GM04503 (cell line): ENCODE results near the gene KIR2DL3.
"Not testable (repeated sequence)": the region's sequence is repeated elsewhere in the genome, so short reads cannot be mapped to it uniquely, and the experiment has no call there.

Experiments used
- DNase-seq: peaks from one replicate; pipeline ENCODE4 v3.0.0-alpha.2; 2012; ENCODE audit warnings: low read depth

KIR2DL3 gene

GRCh38 chr19:54744080-54744479 lies 5.8 kb downstream of the KIR2DL3 start:
- DNase-seq = not testable (repeated sequence)

GRCh38 chr19:54747614-54748322 lies 9.5 kb downstream of the KIR2DL3 start:
- DNase-seq = not testable (repeated sequence)

GRCh38 chr19:54750276-54750675 lies 12.0 kb downstream of the KIR2DL3 start:
- not testable (repeated sequence) for DNase-seq

GRCh38 chr19:54756204-54757110 lies 18.1 kb downstream of the KIR2DL3 start:
- not testable (repeated sequence) for DNase-seq

- not testable (repeated sequence) for DNase-seq
Measured at GRCh38 chr19:54758577-54758976, 20.3 kb downstream of the KIR2DL3 start.

GRCh38 chr19:54764219-54764618 lies 25.9 kb downstream of the KIR2DL3 start:
- not testable (repeated sequence) for DNase-seq

GRCh38 chr19:54766464-54766863 lies 28.2 kb downstream of the KIR2DL3 start:
- not testable (repeated sequence) for DNase-seq

GRCh38 chr19:54769646-54770045 lies 31.3 kb downstream of the KIR2DL3 start, which contains the start of gene KIR2DL1:
TSS of gene KIR2DL1 (plus strand) at chr19:54769793. CDS start at chr19:54769851, 58 bp downstream.
- DNase-seq = not testable (repeated sequence)

- DNase-seq = not testable (repeated sequence)
Measured at GRCh38 chr19:54770511-54770910, 32.2 kb downstream of the KIR2DL3 start.

GRCh38 chr19:54771018-54771960 lies 33.0 kb downstream of the KIR2DL3 start:
- DNase-seq = not testable (repeated sequence)

- DNase-seq = not testable (repeated sequence)
Measured at GRCh38 chr19:54772666-54773065, 34.4 kb downstream of the KIR2DL3 start.

- DNase-seq = not testable (repeated sequence)
Measured at GRCh38 chr19:54775095-54775815, 36.9 kb downstream of the KIR2DL3 start.

- DNase-seq = not testable (repeated sequence)
Measured at GRCh38 chr19:54775830-54776229, 37.5 kb downstream of the KIR2DL3 start.

GRCh38 chr19:54777851-54778250 lies 39.5 kb downstream of the KIR2DL3 start:
- DNase-seq = not testable (repeated sequence)

GRCh38 chr19:54778896-54779295 lies 40.6 kb downstream of the KIR2DL3 start:
- not testable (repeated sequence) for DNase-seq

- DNase-seq = not testable (repeated sequence)
Measured at GRCh38 chr19:54782916-54783315, 44.6 kb downstream of the KIR2DL3 start.

GRCh38 chr19:54786091-54786723 lies 47.9 kb downstream of the KIR2DL3 start:
- not testable (repeated sequence) for DNase-seq

GRCh38 chr19:54788154-54788553 lies 49.8 kb downstream of the KIR2DL3 start:
- DNase-seq = not testable (repeated sequence)

GRCh38 chr19:54790711-54791110 lies 52.4 kb downstream of the KIR2DL3 start:
- DNase-seq = no peak

- DNase-seq = no peak
Measured at GRCh38 chr19:54791476-54791875, 53.2 kb downstream of the KIR2DL3 start.
